T-cell (primary cell): ENCODE measurements around the gene DSE. TPM values are rescaled to one million over a fixed set of nuclear protein-coding genes. Genes with fewer than 3 reads are reported as not detected.

Source experiments
- ATAC-seq, 4 experiments: fragments of 200-7000 bp in 3 of 4; fragments of 150-1000 bp in 1 of 4; cut with Tn5 transposase; replicated peaks in 1 of 4; 1 replicate in 3 of 4; 2 replicates in 1 of 4; pipeline ENCODE4 v1.10.0; 2021; ENCODE audit warnings: moderate library complexity in 3 of 4, mild to moderate bottlenecking in 2 of 4, moderate number of reproducible peaks in 1 of 4
- CTCF ChIA-PET, 2 donors: fragments of 300-600 bp; sonication (Branson Sonifier 250); formaldehyde crosslinking; loops; one replicate each; lab custom pipeline; 2022; ENCODE audit warnings: antibody characterized with exemption in 2 of 2; lab: Charles Lee
- POLR2A ChIA-PET, 2 donors: fragments of 300-600 bp; sonication (Branson Sonifier 250); formaldehyde crosslinking; loops; one replicate each; lab custom pipeline; 2022; ENCODE audit warnings: antibody characterized with exemption in 2 of 2; lab: Charles Lee
- DNase-seq, 35 experiments: peaks; one replicate each; pipeline versions ENCODE4 v3.0.0 to v3.0.0-alpha.2; 2013 to 2023
- H3K27ac ChIP-seq: one replicate; pipeline ENCODE4 v1.5.1; 2013; ENCODE audit warnings: low read length
- H3K27me3 ChIP-seq, 2 experiments: replicated peaks in 1 of 2; 1 replicate in 1 of 2; 2 replicates in 1 of 2; pipeline versions ENCODE4 v1.6.1 to v1.7.0; 2013; ENCODE audit warnings: low read length in 1 of 2, mixed read lengths in 1 of 2; ENCODE audit not compliant: control insufficient read depth in 2 of 2, insufficient read depth in 2 of 2; ENCODE audit errors: extremely low read depth in 1 of 2
- H3K36me3 ChIP-seq, 2 donors: 1 replicate in 1 of 2; 2 replicates in 1 of 2; pipeline versions ENCODE4 v1.6.1 to v1.7.0; 2013; ENCODE audit warnings: low read length in 1 of 2; ENCODE audit not compliant: control insufficient read depth in 2 of 2, insufficient read depth in 1 of 2; ENCODE audit errors: extremely low read depth in 1 of 2
- H3K4me1 ChIP-seq, 2 experiments: 1 replicate in 1 of 2; 2 replicates in 1 of 2; pipeline versions ENCODE4 v1.6.1 to v1.7.0; 2013; ENCODE audit warnings: low read length in 2 of 2, mixed read lengths in 1 of 2; ENCODE audit not compliant: insufficient read depth in 2 of 2, control insufficient read depth in 1 of 2; ENCODE audit errors: extremely low read depth in 1 of 2
- H3K4me3 ChIP-seq, 2 donors: 1 replicate in 1 of 2; 2 replicates in 1 of 2; pipeline versions ENCODE4 v1.5.1 to v1.7.0; 2013; ENCODE audit warnings: mild to moderate bottlenecking in 2 of 2, low read length in 1 of 2, moderate library complexity in 1 of 2; ENCODE audit not compliant: control insufficient read depth in 1 of 2; ENCODE audit errors: extremely low read depth in 1 of 2
- H3K9me3 ChIP-seq: 2 replicates; pipeline ENCODE4 v1.7.0; 2013
- H3K27ac Mint-ChIP-seq, 2 donors: one replicate each; pipeline ENCODE4 v1.8.0; 2020 to 2021; ENCODE audit warnings: mild to moderate bottlenecking in 2 of 2, mixed read lengths in 2 of 2
- H3K27me3 Mint-ChIP-seq, 2 donors: one replicate each; pipeline ENCODE4 v1.8.0; 2021 to 2022; ENCODE audit warnings: mixed read lengths in 2 of 2
- H3K36me3 Mint-ChIP-seq: one replicate; pipeline ENCODE4 v1.8.0; 2021; ENCODE audit warnings: mixed read lengths
- H3K4me1 Mint-ChIP-seq, 3 donors: one replicate each; pipeline ENCODE4 v1.8.0; 2020 to 2022; ENCODE audit warnings: mixed read lengths in 3 of 3, mild to moderate bottlenecking in 1 of 3
- H3K4me3 Mint-ChIP-seq, 3 donors: one replicate each; pipeline ENCODE4 v1.8.0; 2020 to 2022; ENCODE audit warnings: mild to moderate bottlenecking in 3 of 3, mixed read lengths in 3 of 3, moderate library complexity in 3 of 3
- H3K9me3 Mint-ChIP-seq, 3 donors: one replicate each; pipeline ENCODE4 v1.8.0; 2020 to 2022; ENCODE audit warnings: mixed read lengths in 3 of 3
- WGBS: methylation state at CpG from one replicate; pipeline ENCODE4 v1.1.5; 2013; ENCODE audit warnings: missing lambda C conversion rate; ENCODE audit not compliant: insufficient coverage; 5-methylcytosine and 5-hydroxymethylcytosine counted together
- total RNA-seq, 35 experiments: library from RNA in 6 of 35; stranded (reverse) in 6 of 35; fragments of 120-200 nt in 1 of 35; gene quantifications; one replicate each; pipeline versions ENCODE4 v1.2.1 to v1.2.4 and lab custom pipeline; 2013 to 2026

The DSE gene
- total RNA-seq, 5 donors from 2014 or later (not counting 1 experiment from before 2014, with no cell fraction given): 5.9 to 9.3 (median 7.4) TPM

DNA sequence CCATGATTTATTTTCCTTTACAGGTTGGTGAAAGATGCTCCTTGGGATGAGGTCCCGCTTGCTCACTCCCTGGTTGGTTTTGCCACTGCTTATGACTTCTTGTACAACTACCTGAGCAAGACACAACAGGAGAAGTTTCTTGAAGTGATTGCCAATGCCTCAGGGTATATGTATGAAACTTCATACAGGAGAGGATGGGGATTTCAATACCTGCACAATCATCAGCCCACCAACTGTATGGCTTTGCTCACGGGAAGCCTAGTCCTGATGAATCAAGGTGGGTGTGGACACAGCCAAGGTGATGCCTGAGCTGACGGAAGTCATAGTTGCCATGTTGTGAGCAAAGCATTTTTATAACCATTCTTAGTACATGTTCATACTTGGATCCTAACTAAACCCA, 55.8 kb downstream of the DSE start:
- H3K4me3 ChIP-seq: no peak overlapping the region
- H3K4me3 Mint-ChIP-seq: no peak overlapping the region
- DNase-seq: no peak
- no peak overlapping the region for H3K27ac ChIP-seq
- no peak overlapping the region for H3K27ac Mint-ChIP-seq
- POLR2A ChIA-PET: no interaction called here
- no peaks in the 10 kb centered on the region for H3K36me3 ChIP-seq
- H3K4me1 Mint-ChIP-seq: no peaks in the 10 kb centered on the region
- no peaks in the 10 kb centered on the region for H3K27me3 ChIP-seq
- ATAC-seq: no peak
- H3K27me3 Mint-ChIP-seq: no peaks in the 10 kb centered on the region
- no peaks in the 10 kb centered on the region for H3K4me1 ChIP-seq
- H3K9me3 Mint-ChIP-seq: no peaks in the 10 kb centered on the region
- CTCF ChIA-PET: interaction anchor here in 1 of 2 donors (1.8 kb wide), 1 partner anchor 7 kb away, joined by 5 read pairs; no protein-coding TSS in a partner anchor
- no peaks in the 10 kb centered on the region for H3K9me3 ChIP-seq
- WGBS: no CpG with 5 or more reads among the region's 3 CpGs
- H3K36me3 Mint-ChIP-seq: no peaks in the 10 kb centered on the region

DNA sequence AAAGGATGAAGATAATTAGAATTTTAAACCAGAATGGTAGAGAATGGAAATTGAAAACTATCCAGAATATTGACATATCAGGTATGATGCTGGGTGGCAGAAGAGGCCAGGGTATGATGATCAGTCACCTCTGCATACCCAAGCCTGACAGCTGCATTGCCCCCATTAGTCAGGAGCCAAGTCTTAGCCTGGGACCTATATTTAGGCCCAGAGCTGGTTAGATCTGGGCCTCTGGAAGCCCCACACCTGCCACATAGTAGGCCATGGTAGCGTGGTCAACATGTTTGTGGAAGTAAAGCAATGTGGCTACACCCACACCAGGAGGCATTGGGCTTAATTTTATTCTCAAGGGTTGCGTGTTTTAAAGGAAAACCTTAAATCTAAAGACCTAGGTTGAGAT, 58.4 kb downstream of the DSE start:
- ChIA-PET POLR2A (no interaction called here), CTCF (no interaction called here)
- no peak for DNase-seq
- H3K36me3 Mint-ChIP-seq: no peaks in the 10 kb centered on the region
- H3K27ac ChIP-seq: no peak overlapping the region
- ATAC-seq: no peak
- no peak overlapping the region for H3K27ac Mint-ChIP-seq
- H3K4me1 Mint-ChIP-seq: no peaks in the 10 kb centered on the region
- H3K27me3 Mint-ChIP-seq: no peaks in the 10 kb centered on the region
- no peaks in the 10 kb centered on the region for H3K9me3 ChIP-seq
- no peaks in the 10 kb centered on the region for H3K9me3 Mint-ChIP-seq
- H3K27me3 ChIP-seq: no peaks in the 10 kb centered on the region
- 89% methylated on average over 1 of the region's 2 CpGs for WGBS
- no peaks in the 10 kb centered on the region for H3K4me1 ChIP-seq
- no peak overlapping the region for H3K4me3 Mint-ChIP-seq
- peaks cover 0 to 3% of the 10 kb centered on the region in 2 donors for H3K36me3 ChIP-seq
- H3K4me3 ChIP-seq: no peak overlapping the region

DNA sequence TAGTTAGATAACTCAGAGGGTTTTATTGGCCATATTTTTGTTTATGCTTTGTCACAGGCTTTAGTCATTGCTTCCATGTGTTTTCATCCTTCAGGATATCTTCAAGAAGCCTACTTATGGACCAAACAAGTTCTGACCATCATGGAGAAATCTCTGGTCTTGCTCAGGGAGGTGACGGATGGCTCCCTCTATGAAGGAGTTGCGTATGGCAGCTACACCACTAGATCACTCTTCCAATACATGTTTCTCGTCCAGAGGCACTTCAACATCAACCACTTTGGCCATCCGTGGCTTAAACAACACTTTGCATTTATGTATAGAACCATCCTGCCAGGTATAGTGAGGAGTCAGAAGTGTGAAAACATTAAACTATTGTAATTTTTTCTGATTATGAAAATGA, 60.1 kb downstream of the DSE start:
- no peaks in the 10 kb centered on the region for H3K4me1 Mint-ChIP-seq
- DNase-seq: no peak
- no peak overlapping the region for H3K27ac Mint-ChIP-seq
- ChIA-PET CTCF (interaction anchor here in 1 of 2 donors (0.8 kb wide), 1 partner anchor 66 kb away, joined by 3 read pairs; no protein-coding TSS in a partner anchor), POLR2A (no interaction called here)
- Histone ChIP-seq H3K27ac (no peak overlapping the region), H3K27me3 (no peaks in the 10 kb centered on the region), H3K4me3 (no peak overlapping the region), H3K36me3 (peaks cover 0 to 3% of the 10 kb centered on the region in 2 donors), H3K4me1 (no peaks in the 10 kb centered on the region), H3K9me3 (no peaks in the 10 kb centered on the region)
- 100% methylated on average over 1 of the region's 4 CpGs for WGBS
- ATAC-seq: no peak
- H3K9me3 Mint-ChIP-seq: no peaks in the 10 kb centered on the region
- no peak overlapping the region for H3K4me3 Mint-ChIP-seq
- peaks cover 0 to 1% of the 10 kb centered on the region in 2 donors for H3K27me3 Mint-ChIP-seq
- H3K36me3 Mint-ChIP-seq: no peaks in the 10 kb centered on the region

DNA sequence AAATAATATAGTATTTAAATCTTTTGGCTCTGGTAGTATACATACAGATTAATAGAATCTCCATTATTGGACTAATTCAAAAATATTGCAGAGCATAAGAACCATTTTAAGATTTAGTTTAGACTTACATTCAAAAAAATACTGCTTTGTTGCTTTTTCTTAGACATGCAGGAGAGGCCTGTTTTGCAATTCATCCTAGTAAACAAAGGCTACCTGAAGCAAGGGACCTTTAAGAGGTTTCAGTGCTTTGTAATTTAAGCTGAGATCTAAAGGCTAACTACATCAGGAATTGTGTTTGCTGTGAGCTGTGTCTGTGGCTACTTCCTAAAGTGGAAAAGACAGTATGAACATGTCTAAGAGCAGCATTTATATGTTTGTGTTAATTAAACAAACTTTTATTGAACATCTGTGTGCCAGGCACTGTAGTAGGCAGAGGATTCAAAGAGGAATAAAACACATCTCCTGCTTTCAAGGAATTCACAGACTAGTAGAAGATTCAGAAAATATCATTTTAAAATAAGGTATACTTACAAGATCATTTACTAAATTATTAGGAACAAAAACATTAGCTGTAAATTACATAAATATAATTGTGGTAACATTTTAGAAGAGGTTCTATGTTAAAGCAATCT, 61.3 kb downstream of the DSE start:
- H3K4me3 Mint-ChIP-seq: no peak overlapping the region
- H3K4me1 Mint-ChIP-seq: no peaks in the 10 kb centered on the region
- Histone ChIP-seq H3K4me3 (no peak overlapping the region), H3K36me3 (peaks cover 0 to 3% of the 10 kb centered on the region in 2 donors), H3K27me3 (no peaks in the 10 kb centered on the region), H3K4me1 (no peaks in the 10 kb centered on the region), H3K9me3 (no peaks in the 10 kb centered on the region), H3K27ac (no peak overlapping the region)
- ATAC-seq (no peak), DNase-seq (no peak)
- POLR2A ChIA-PET: no interaction called here
- peaks cover 0 to 4% of the 10 kb centered on the region in 2 donors for H3K27me3 Mint-ChIP-seq
- no peaks in the 10 kb centered on the region for H3K9me3 Mint-ChIP-seq
- CTCF ChIA-PET: interaction anchor here in 1 of 2 donors (0.6 to 0.7 kb wide), 2 partner anchors 11 to 101 kb away, joined by 3 to 4 read pairs; no protein-coding TSS in a partner anchor
- H3K27ac Mint-ChIP-seq: no peak overlapping the region
- no peaks in the 10 kb centered on the region for H3K36me3 Mint-ChIP-seq

DNA sequence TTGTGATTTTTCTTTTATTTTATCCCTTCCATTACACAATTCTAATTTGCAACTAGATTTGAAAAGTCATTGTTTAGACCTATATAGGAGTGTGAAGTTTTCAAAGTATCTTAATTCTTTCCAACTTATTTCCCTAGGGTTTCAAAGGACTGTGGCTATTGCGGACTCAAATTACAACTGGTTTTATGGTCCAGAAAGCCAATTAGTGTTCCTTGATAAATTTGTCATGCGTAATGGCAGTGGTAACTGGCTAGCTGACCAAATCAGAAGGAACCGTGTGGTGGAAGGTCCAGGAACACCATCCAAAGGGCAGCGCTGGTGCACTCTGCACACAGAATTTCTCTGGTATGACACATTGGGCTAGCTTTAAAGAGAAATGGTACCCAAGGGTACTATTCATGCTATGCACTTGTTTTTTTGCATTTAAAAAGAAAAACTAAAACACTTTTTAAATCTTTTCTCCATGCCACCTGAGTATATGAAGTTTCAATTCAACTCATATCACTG, 62.5 kb downstream of the DSE start:
- WGBS: 100% methylated on average over 1 of the region's 4 CpGs

DNA sequence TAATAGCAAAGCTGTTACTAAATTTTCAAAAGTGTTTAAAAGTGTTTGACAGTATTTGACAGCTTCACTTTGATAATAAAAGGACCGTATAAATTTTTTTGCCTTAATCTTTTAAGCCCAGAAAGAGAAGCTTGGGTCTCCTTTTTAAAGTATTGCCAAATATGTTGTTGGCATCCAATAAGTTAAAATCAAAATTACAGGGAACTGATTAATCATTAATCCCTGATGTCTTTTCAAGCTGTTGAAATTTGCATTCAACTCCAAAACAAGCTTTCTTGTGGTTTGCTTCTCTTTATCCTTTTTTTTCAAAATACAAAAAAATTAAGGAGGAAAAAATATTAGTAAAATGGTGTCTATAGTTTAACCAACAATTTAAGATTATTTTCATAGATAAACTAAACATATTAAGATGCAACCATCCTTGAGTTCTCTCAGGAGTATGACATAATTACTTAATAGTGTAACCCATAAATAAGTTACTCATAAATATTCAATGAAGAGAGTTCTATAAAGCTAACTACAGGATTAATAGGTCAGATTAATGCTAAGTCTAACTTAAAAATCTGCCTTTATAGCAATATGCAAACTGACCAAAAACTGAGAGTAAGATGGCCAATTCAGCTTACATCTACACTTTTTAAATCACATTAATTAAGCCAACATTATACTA, 63.4 kb downstream of the DSE start:
- Mint-ChIP-seq H3K36me3 (no peaks in the 10 kb centered on the region), H3K4me3 (no peak overlapping the region), H3K9me3 (no peaks in the 10 kb centered on the region), H3K4me1 (no peaks in the 10 kb centered on the region), H3K27ac (no peak overlapping the region), H3K27me3 (peaks cover 0 to 4% of the 10 kb centered on the region in 2 donors)
- Histone ChIP-seq H3K4me1 (no peaks in the 10 kb centered on the region), H3K27ac (no peak overlapping the region), H3K36me3 (peaks cover 0 to 3% of the 10 kb centered on the region in 2 donors), H3K4me3 (no peak overlapping the region), H3K27me3 (no peaks in the 10 kb centered on the region), H3K9me3 (no peaks in the 10 kb centered on the region)
- WGBS: no CpG with 5 or more reads among the region's 1 CpG
- no peak for DNase-seq
- CTCF ChIA-PET: no interaction called here
- POLR2A ChIA-PET: interaction anchor here in 1 of 2 donors (0.6 kb wide), 1 partner anchor 41 kb away, joined by 3 read pairs; no protein-coding TSS in a partner anchor
- no peak for ATAC-seq

More for the DNA sequence above, 62.5 kb downstream of the DSE start:
- no peak overlapping the region for H3K27ac Mint-ChIP-seq
- Histone ChIP-seq H3K9me3 (no peaks in the 10 kb centered on the region), H3K4me3 (no peak overlapping the region), H3K4me1 (no peaks in the 10 kb centered on the region), H3K36me3 (peaks cover 0 to 3% of the 10 kb centered on the region in 2 donors), H3K27me3 (no peaks in the 10 kb centered on the region), H3K27ac (no peak overlapping the region)
- CTCF ChIA-PET: no interaction called here
- peaks cover 0 to 4% of the 10 kb centered on the region in 2 donors for H3K27me3 Mint-ChIP-seq
- no peak overlapping the region for H3K4me3 Mint-ChIP-seq
- DNase-seq: no peak
- H3K36me3 Mint-ChIP-seq: no peaks in the 10 kb centered on the region
- ATAC-seq: no peak
- H3K9me3 Mint-ChIP-seq: no peaks in the 10 kb centered on the region
- no peaks in the 10 kb centered on the region for H3K4me1 Mint-ChIP-seq
- POLR2A ChIA-PET: no interaction called here
